Breast epithelium (tissue), 4 donors: Measurements from ENCODE around the gene DNAJB8. TPM values are rescaled to one million over a fixed set of nuclear protein-coding genes. Genes with fewer than 3 reads are reported as not detected.

Experiments
- DNase-seq, 2 donors: peaks; one replicate each; pipeline ENCODE4 v3.0.0-alpha.2; 2019; ENCODE audit warnings: low spot score in 2 of 2
- H3K27ac ChIP-seq, 2 donors: fragments of 200-600 bp; sonication (generic) in 1 of 2; one replicate each; pipeline ENCODE4 v1.5.1; 2016 to 2019; ENCODE audit warnings: mild to moderate bottlenecking in 1 of 2
- H3K27me3 ChIP-seq, 2 donors: fragments of 200-600 bp; sonication (generic) in 1 of 2; one replicate each; pipeline versions ENCODE4 v1.5.1 to v1.6.0; 2017 to 2019; ENCODE audit warnings: control low read depth in 1 of 2, mild to moderate bottlenecking in 1 of 2
- H3K36me3 ChIP-seq: fragments of 200-600 bp; one replicate; pipeline ENCODE4 v1.5.1; 2019
- H3K4me1 ChIP-seq, 2 donors: fragments of 200-600 bp; sonication (generic); one replicate each; pipeline ENCODE4 v1.5.1; 2016 to 2019; ENCODE audit warnings: control low read depth in 1 of 2
- H3K4me3 ChIP-seq, 3 donors: fragments of 200-600 bp; sonication (generic); 1 replicate in 2 of 3; 2 replicates in 1 of 3; pipeline ENCODE4 v1.5.1; 2016 to 2019; ENCODE audit warnings: mild to moderate bottlenecking in 3 of 3, moderate library complexity in 2 of 3
- H3K9me3 ChIP-seq, 2 donors: fragments of 200-600 bp; sonication (generic) in 1 of 2; one replicate each; pipeline ENCODE4 v1.5.1; 2016 to 2019; ENCODE audit warnings: control low read depth in 1 of 2
- POLR2A ChIP-seq: fragments of 450-650 bp; IDR thresholded peaks from one replicate; pipeline ENCODE4 v1.6.1; 2016; ENCODE audit warnings: antibody characterized with exemption, mild to moderate bottlenecking, moderate library complexity
- POLR2AphosphoS5 ChIP-seq, 3 donors: sonication (generic); formaldehyde crosslinking; IDR thresholded peaks; one replicate each; pipeline ENCODE4 v1.6.1; 2017; ENCODE audit warnings: antibody characterized with exemption in 3 of 3
- intact Hi-C: fragments of 100-400 bp; cut with DNase I; formaldehyde crosslinking; loops from one replicate; pipeline ENCODE4 v1.15.1; 2023; ENCODE audit warnings: low total_unique reads
- total RNA-seq, 3 donors: library from RNA; depleted of rRNA; stranded (reverse); fragments of >200 nt; gene quantifications; one replicate each; pipeline ENCODE4 v1.1.0, GENCODE V29; 2016
- TF ChIP-seq, protein P1 (sequence below), 3 donors: fragments of 450-650 bp; IDR thresholded peaks; one replicate each; pipeline ENCODE4 v1.5.1; 2016 to 2017; ENCODE audit warnings: antibody characterized with exemption in 3 of 3, mild to moderate bottlenecking in 3 of 3, moderate library complexity in 3 of 3

The DNAJB8 gene
- total RNA-seq, 3 donors from 2014 or later, result not detected

DNA sequence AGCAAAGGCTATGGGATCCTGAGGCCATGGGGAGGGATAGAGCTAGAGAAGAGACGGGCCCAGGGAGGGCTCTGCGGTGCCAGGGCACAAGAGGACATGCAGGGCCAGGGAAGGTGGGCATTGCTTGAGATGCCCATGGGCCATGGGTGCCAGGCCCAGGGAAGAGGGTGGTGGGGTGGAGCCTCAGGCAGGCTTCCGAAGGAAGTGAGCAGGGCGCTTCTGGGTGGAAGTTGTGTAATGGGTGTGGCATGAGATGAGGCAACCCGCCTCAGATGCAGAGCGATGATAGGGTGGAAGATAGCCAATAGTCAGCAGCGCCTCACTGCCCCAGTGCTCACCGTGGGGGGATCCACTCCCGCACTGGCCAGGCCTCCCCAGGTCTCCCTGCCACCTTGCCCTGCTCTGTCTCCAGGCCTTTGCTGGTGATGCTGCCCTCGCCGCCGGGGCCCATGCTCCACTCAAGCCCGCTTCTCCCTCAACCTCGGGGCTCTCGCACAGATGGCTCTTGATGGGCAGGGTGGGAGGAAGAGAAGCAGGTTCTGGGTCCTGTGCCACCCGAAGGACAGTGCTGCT lies 51.4 kb downstream of the DNAJB8 start:
- Histone ChIP-seq H3K27me3 (no peaks in the 10 kb centered on the region), H3K9me3 (no peaks in the 10 kb centered on the region), H3K27ac (no peak overlapping the region), H3K36me3 (no peaks in the 10 kb centered on the region), H3K4me3 (no peak overlapping the region), H3K4me1 (no peaks in the 10 kb centered on the region)
- no peak for TF ChIP-seq POLR2AphosphoS5 (IDR thresholded peaks at IDR 0.05)
- DNase-seq, result no peak
- intact Hi-C loops, result no loop called here

DNA sequence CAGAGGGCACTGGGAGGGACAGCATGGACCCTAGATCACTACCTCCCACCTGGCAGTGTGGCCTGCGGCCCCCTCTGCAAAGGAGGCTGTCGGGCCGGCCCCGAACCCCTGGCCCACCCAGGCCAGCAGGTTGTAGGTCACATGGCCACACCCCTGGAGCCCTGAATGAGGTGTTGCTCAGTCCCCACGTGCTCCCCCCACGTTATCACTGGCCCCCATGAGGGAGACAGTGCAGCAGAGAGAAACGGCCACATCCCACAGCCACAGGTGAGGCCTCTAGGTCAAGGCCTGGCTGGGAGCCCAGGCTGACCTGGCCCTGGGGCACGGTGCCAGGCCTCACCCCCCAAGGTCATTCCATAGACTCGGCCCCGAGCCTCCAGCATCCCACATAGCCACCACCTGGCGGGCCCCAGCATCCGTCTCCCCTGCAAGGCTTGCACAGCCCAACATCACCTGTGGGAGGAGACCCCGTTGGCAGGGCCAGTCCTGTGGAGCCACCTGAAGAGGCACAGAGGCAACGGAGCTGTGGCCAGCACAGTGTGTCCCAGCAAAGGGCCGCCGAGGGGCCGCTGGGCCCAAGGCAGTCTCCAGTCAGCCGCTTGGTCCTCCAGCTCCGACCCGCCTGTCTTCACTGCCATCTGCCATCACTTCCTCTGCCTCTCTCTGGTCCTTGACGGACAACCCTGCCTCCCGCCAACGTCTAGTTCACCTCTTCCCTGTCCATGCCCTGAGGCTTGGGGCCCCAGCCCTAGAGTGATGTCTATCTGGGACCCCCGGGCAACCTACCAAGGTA lies 53.1 kb downstream of the DNAJB8 start:
- Histone ChIP-seq H3K4me1 (no peaks in the 10 kb centered on the region), H3K4me3 (no peak overlapping the region), H3K9me3 (no peaks in the 10 kb centered on the region), H3K27ac (no peak overlapping the region), H3K27me3 (no peaks in the 10 kb centered on the region), H3K36me3 (no peaks in the 10 kb centered on the region)
- intact Hi-C loops, result no loop called here
- TF ChIP-seq, protein P1, sequence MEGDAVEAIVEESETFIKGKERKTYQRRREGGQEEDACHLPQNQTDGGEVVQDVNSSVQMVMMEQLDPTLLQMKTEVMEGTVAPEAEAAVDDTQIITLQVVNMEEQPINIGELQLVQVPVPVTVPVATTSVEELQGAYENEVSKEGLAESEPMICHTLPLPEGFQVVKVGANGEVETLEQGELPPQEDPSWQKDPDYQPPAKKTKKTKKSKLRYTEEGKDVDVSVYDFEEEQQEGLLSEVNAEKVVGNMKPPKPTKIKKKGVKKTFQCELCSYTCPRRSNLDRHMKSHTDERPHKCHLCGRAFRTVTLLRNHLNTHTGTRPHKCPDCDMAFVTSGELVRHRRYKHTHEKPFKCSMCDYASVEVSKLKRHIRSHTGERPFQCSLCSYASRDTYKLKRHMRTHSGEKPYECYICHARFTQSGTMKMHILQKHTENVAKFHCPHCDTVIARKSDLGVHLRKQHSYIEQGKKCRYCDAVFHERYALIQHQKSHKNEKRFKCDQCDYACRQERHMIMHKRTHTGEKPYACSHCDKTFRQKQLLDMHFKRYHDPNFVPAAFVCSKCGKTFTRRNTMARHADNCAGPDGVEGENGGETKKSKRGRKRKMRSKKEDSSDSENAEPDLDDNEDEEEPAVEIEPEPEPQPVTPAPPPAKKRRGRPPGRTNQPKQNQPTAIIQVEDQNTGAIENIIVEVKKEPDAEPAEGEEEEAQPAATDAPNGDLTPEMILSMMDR (IDR thresholded peaks at IDR 0.05), result no peak
- TF ChIP-seq POLR2AphosphoS5 (IDR thresholded peaks at IDR 0.05) (no peak), POLR2A (no peak)
- DNase-seq, result no peak

DNA sequence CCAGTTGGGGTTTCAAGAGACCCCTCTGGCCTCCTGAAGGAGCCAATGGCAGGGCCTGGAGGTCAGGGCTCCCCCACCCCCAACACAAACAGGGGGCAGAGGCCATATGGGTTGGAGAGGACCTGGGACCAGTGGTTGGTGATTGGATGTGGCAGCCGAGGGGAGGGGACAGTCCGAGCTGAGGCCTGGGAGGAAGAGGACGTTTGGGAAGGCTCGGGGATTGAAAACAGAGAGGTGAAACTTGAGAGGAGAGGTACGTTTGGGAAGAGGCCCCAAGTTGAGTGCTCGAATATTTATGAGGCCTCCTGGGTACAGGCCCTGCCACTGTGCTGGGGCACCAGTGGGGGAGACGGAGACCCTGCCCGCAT lies 53.7 kb downstream of the DNAJB8 start:
- Histone ChIP-seq H3K9me3 (no peaks in the 10 kb centered on the region), H3K27me3 (no peaks in the 10 kb centered on the region), H3K4me1 (no peaks in the 10 kb centered on the region), H3K27ac (no peak overlapping the region), H3K36me3 (no peaks in the 10 kb centered on the region), H3K4me3 (no peak overlapping the region)
- no peak for DNase-seq
- intact Hi-C loops, result no loop called here
- TF ChIP-seq, protein P1 (IDR thresholded peaks at IDR 0.05), result no peak
- TF ChIP-seq POLR2AphosphoS5 (IDR thresholded peaks at IDR 0.05) (no peak), POLR2A (no peak)

Other genes starting within 250 kb of the DNAJB8 start
- gene GATA2, start 26.3 kb upstream of the DNAJB8 start, total RNA-seq, result 10 to 100 TPM in 1 of 3 donors, 1 to 10 TPM in 2; 6.0 to 14.4 (median 6.6) TPM
- gene RPN1, start 183.9 kb upstream of the DNAJB8 start, total RNA-seq, result 100 to 1,000 TPM; 237 to 285 (median 240) TPM